Liver (tissue), 9 donors: ENCODE measurements around the gene CBX4. TPM values are rescaled to one million over a fixed set of nuclear protein-coding genes. Genes with fewer than 3 reads are reported as not detected.

Experiments used
- DNase-seq: peaks from one replicate; pipeline ENCODE4 v3.0.0-alpha.2; 2017; ENCODE audit warnings: low spot score
- H3K27ac ChIP-seq, 2 donors: one replicate each; pipeline ENCODE4 v1.7.0; 2013; ENCODE audit warnings: inconsistent platforms in 2 of 2, low read length in 2 of 2, control low read depth in 1 of 2, low read depth in 1 of 2, mild to moderate bottlenecking in 1 of 2
- H3K27me3 ChIP-seq, 4 donors: one replicate each; pipeline versions ENCODE4 v1.6.1 to v1.7.0; 2013; ENCODE audit warnings: low read length in 3 of 4, inconsistent platforms in 1 of 4, mild to moderate bottlenecking in 1 of 4, moderate library complexity in 1 of 4; ENCODE audit not compliant: control insufficient read depth in 4 of 4, insufficient read depth in 4 of 4
- H3K36me3 ChIP-seq, 4 donors: one replicate each; pipeline versions ENCODE4 v1.6.1 to v1.7.0; 2013; ENCODE audit warnings: low read length in 3 of 4, mild to moderate bottlenecking in 3 of 4, low read depth in 1 of 4, moderate library complexity in 1 of 4; ENCODE audit not compliant: control insufficient read depth in 4 of 4, insufficient read depth in 3 of 4
- H3K4me1 ChIP-seq, 4 donors: one replicate each; pipeline versions ENCODE4 v1.6.1 to v1.7.0; 2013; ENCODE audit warnings: low read length in 3 of 4, mild to moderate bottlenecking in 3 of 4, moderate library complexity in 1 of 4; ENCODE audit not compliant: control insufficient read depth in 4 of 4, insufficient read depth in 4 of 4
- H3K4me3 ChIP-seq, 3 donors: one replicate each; pipeline versions ENCODE4 v1.6.1 to v1.7.0; 2013; ENCODE audit warnings: low read length in 3 of 3, control low read depth in 1 of 3, low read depth in 1 of 3, mild to moderate bottlenecking in 1 of 3
- H3K9ac ChIP-seq, 2 donors: one replicate each; pipeline ENCODE4 v1.7.0; 2013; ENCODE audit warnings: low read length in 2 of 2, mild to moderate bottlenecking in 2 of 2, moderate library complexity in 2 of 2, control low read depth in 1 of 2, low read depth in 1 of 2
- H3K9me3 ChIP-seq, 4 donors: one replicate each; pipeline versions ENCODE4 v1.6.1 to v1.7.0; 2013; ENCODE audit warnings: low read length in 3 of 4; ENCODE audit not compliant: control insufficient read depth in 4 of 4
- GABPA ChIP-seq, 2 donors: IDR thresholded peaks in 1 of 2; conservative IDR thresholded peaks in 1 of 2; 2 replicates each; pipeline ENCODE4 v1.6.1; 2016; ENCODE audit warnings: antibody characterized with exemption in 2 of 2, mild to moderate bottlenecking in 1 of 2, moderate library complexity in 1 of 2
- JUND ChIP-seq, 2 donors: IDR thresholded peaks; 2 replicates each; pipeline ENCODE4 v1.6.1; 2016; ENCODE audit warnings: antibody characterized with exemption in 2 of 2
- NR2F2 ChIP-seq: IDR thresholded peaks from 2 replicates; pipeline ENCODE4 v1.6.1; 2016; ENCODE audit warnings: antibody characterized with exemption
- RAD21 ChIP-seq, 2 donors: IDR thresholded peaks; 2 replicates each; pipeline ENCODE4 v1.6.1; 2016; ENCODE audit warnings: antibody characterized with exemption in 2 of 2, mild to moderate bottlenecking in 2 of 2
- SP1 ChIP-seq: IDR thresholded peaks from 2 replicates; pipeline ENCODE4 v1.6.1; 2018; ENCODE audit warnings: antibody characterized with exemption, mild to moderate bottlenecking
- TAF1 ChIP-seq: conservative IDR thresholded peaks from 2 replicates; pipeline ENCODE4 v1.6.1; 2016; ENCODE audit warnings: antibody characterized with exemption, mild to moderate bottlenecking
- WGBS: extraction: QIAGEN DNeasy Blood & Tissue Kit; methylation state at CpG from one replicate; pipeline ENCODE4 v1.1.7; 2013; 5-methylcytosine and 5-hydroxymethylcytosine counted together
- polyA plus RNA-seq, 2 donors: library from polyadenylated mRNA; stranded (reverse) in 1 of 2; unstranded in 1 of 2; fragments of 200-250 nt in 1 of 2; fragments of >200 nt in 1 of 2; fragmentation: Nextera tagmentation in 1 of 2; extraction: Ambion mirVana in 1 of 2; gene quantifications; one replicate each; pipeline versions ENCODE4 v1.2.1 to v1.2.3, GENCODE V29; 2013 to 2015
- total RNA-seq, 2 donors: library from RNA; depleted of rRNA; stranded (reverse); fragments of >200 nt; gene quantifications; one replicate each; pipeline ENCODE4 v1.2.3, GENCODE V29; 2014
- TF ChIP-seq, protein P1 (sequence below): IDR thresholded peaks from 2 replicates; pipeline ENCODE4 v1.6.1; 2016; ENCODE audit warnings: antibody characterized with exemption
- TF ChIP-seq, protein P2 (sequence below): fragments of 150-350 bp; IDR thresholded peaks from 2 replicates; pipeline ENCODE4 v1.5.1; 2017; ENCODE audit warnings: improper control_type of control experiment, low read depth, low read length; ENCODE audit not compliant: missing input control
- TF ChIP-seq, protein P3 (sequence below): IDR thresholded peaks from 2 replicates; pipeline ENCODE4 v1.6.1; 2016; ENCODE audit warnings: antibody characterized with exemption
- TF ChIP-seq, protein P4 (sequence below): IDR thresholded peaks from 2 replicates; pipeline ENCODE4 v1.6.1; 2016; ENCODE audit warnings: antibody characterized with exemption
- donor health status: healthy.
- donor health status: healthy.
- donor health status: healthy.
- donor health status: healthy.
- donor health status: healthy.

The CBX4 gene
- total and polyA plus RNA-seq, 4 donors: 4.8 to 8.9 (median 6.3) TPM

DNA sequence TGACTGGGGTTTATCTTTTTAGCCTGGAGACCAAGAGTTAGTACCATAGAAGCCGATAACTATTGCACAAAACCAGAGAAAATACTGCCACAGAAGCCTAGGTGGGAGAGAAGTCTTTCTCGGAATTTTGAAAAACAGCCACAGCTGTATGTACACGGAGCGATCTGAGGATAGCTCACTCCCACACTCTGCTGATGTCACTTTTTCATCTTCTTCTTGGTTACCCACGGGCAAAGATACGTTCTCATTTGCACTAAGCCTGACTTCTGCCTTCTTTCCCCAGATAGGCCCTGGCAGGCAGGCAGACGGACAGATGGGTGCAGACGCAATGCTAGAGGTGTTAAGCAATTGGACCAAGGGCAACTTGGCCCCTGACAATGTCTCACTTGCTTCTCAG, 9.1 kb upstream of the CBX4 start:
- WGBS: 87% methylated on average over 8 of the region's 8 CpGs
- Histone ChIP-seq H3K27ac (no peak overlapping the region), H3K4me1 (peaks cover 3 to 17% (median 10%) of the 10 kb centered on the region in 4 donors), H3K27me3 (no peaks in the 10 kb centered on the region), H3K36me3 (no peaks in the 10 kb centered on the region), H3K4me3 (no peak overlapping the region), H3K9ac (no peak overlapping the region), H3K9me3 (no peaks in the 10 kb centered on the region)
- no peak for DNase-seq
- no peak for TF ChIP-seq TAF1
- TF ChIP-seq GABPA (IDR thresholded peaks at IDR 0.05 in 1 of 2, conservative IDR thresholded peaks at IDR 0.05 in 1 of 2): no peak
- no peak for TF ChIP-seq JUND (IDR thresholded peaks at IDR 0.05)
- TF ChIP-seq, protein P1, sequence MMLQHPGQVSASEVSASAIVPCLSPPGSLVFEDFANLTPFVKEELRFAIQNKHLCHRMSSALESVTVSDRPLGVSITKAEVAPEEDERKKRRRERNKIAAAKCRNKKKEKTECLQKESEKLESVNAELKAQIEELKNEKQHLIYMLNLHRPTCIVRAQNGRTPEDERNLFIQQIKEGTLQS: no peak

DNA sequence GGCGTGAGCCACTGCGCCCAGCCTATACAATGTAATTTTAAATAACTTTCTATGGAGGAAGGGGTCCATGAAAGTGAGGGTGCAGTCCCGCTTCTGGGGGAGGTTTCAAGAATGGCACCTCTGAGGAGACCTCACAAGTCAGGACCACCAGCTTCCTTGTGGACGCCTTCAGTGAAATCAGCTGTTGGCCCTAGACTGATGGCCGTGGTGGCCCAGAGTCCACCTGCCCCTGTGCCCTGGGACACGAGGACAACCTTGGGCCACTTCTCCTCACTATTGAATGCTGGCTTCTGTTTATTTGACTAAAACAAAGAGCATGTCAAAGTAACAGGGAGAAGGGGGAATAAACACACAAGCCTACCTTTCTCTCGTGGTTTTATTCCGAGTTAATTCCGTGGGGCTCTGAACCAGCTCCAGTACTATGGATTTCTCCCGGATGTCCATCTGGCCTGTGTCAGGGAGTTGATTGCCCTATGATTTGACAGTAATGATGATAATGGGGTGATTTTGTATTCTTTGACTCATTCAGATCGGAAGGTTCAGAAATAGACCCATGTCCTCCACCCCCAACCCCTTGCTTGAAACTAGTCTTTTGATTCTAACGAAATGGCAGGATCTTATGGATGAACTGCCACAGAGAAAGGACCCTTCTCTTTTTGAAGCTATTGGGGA, 8.6 kb upstream of the CBX4 start:
- Histone ChIP-seq H3K36me3 (no peaks in the 10 kb centered on the region), H3K27me3 (no peaks in the 10 kb centered on the region), H3K27ac (no peak overlapping the region), H3K9ac (no peak overlapping the region), H3K4me1 (peaks cover 3 to 23% (median 13%) of the 10 kb centered on the region in 4 donors), H3K9me3 (no peaks in the 10 kb centered on the region), H3K4me3 (no peak overlapping the region)
- WGBS: 77% methylated on average over 12 of the region's 12 CpGs
- TF ChIP-seq NR2F2: no peak
- TF ChIP-seq, protein P1: no peak
- TF ChIP-seq RAD21 (IDR thresholded peaks at IDR 0.05): no peak
- TF ChIP-seq, protein P2, sequence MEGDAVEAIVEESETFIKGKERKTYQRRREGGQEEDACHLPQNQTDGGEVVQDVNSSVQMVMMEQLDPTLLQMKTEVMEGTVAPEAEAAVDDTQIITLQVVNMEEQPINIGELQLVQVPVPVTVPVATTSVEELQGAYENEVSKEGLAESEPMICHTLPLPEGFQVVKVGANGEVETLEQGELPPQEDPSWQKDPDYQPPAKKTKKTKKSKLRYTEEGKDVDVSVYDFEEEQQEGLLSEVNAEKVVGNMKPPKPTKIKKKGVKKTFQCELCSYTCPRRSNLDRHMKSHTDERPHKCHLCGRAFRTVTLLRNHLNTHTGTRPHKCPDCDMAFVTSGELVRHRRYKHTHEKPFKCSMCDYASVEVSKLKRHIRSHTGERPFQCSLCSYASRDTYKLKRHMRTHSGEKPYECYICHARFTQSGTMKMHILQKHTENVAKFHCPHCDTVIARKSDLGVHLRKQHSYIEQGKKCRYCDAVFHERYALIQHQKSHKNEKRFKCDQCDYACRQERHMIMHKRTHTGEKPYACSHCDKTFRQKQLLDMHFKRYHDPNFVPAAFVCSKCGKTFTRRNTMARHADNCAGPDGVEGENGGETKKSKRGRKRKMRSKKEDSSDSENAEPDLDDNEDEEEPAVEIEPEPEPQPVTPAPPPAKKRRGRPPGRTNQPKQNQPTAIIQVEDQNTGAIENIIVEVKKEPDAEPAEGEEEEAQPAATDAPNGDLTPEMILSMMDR: no peak
- TF ChIP-seq, protein P3, sequence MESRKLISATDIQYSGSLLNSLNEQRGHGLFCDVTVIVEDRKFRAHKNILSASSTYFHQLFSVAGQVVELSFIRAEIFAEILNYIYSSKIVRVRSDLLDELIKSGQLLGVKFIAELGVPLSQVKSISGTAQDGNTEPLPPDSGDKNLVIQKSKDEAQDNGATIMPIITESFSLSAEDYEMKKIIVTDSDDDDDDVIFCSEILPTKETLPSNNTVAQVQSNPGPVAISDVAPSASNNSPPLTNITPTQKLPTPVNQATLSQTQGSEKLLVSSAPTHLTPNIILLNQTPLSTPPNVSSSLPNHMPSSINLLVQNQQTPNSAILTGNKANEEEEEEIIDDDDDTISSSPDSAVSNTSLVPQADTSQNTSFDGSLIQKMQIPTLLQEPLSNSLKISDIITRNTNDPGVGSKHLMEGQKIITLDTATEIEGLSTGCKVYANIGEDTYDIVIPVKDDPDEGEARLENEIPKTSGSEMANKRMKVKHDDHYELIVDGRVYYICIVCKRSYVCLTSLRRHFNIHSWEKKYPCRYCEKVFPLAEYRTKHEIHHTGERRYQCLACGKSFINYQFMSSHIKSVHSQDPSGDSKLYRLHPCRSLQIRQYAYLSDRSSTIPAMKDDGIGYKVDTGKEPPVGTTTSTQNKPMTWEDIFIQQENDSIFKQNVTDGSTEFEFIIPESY: no peak
- no peak for TF ChIP-seq TAF1
- no peak for DNase-seq

DNA sequence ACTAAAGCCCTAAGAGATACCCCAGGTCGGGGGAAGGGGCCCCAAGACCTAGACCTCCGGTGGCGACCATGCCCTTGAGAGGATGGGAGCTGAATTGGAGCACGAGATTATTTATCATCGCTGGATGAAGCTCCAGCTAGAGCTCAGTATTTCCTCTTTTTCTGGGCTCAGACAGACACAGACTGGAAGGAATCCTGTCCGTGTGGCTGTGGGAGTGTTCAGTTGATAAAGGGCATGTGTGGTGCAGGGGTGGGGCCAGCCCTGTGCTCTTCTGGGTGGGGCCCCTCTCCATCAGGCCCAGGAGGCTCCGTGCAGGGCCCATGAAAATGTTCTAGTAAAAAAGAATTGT, 6.3 kb upstream of the CBX4 start:
- 44% methylated on average over 7 of the region's 7 CpGs for WGBS
- H3K36me3 ChIP-seq: no peaks in the 10 kb centered on the region
- no peak overlapping the region for H3K4me3 ChIP-seq
- TF ChIP-seq, protein P1: no peak
- no peak for TF ChIP-seq GABPA (IDR thresholded peaks at IDR 0.05 in 1 of 2, conservative IDR thresholded peaks at IDR 0.05 in 1 of 2)
- no peak for TF ChIP-seq NR2F2
- TF ChIP-seq SP1: no peak
- TF ChIP-seq, protein P4, sequence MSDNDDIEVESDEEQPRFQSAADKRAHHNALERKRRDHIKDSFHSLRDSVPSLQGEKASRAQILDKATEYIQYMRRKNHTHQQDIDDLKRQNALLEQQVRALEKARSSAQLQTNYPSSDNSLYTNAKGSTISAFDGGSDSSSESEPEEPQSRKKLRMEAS: no peak
- TF ChIP-seq, protein P3: no peak
- peak in 1 of 2 donors; percentile 4 for TF ChIP-seq JUND (IDR thresholded peaks at IDR 0.05)
- H3K27me3 ChIP-seq: no peaks in the 10 kb centered on the region
- H3K4me1 ChIP-seq: peaks cover 4 to 44% (median 27%) of the 10 kb centered on the region in 4 donors
- no peaks in the 10 kb centered on the region for H3K9me3 ChIP-seq
- peak overlapping the region in 1 of 2 donors; percentile 56 for H3K9ac ChIP-seq
- no peak for DNase-seq
- H3K27ac ChIP-seq: peak overlapping the region; percentile 87 to 89
